ENCODE data around the gene RHBDF1. TPM values are rescaled to one million over a fixed set of nuclear protein-coding genes. Genes with fewer than 3 reads are reported as not detected.

Gene RHBDF1
- total RNA-seq, 1 donor from 2014 or later: 55.5 TPM

DNA sequence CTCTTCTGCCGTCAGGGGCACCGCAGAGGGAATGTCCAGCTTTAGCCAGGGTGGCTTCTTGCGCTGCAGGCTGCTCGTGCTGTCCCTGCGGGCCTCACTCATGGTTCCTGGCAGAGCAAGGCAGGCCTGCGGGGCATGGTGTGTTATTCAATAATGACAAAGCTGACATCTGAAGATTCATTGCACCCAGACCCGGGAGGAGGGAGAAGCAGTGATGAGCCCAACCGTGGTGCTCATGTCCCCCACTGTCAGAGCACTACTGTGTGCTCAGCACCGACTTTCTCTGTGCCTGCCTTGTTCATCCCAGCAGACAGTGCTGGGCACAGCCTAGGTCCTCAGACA, 7.5 kb downstream of the RHBDF1 start:
- Histone ChIP-seq H3K79me2 (ENCODE audit: insufficient read depth, low read length) (peaks cover 41% of the 10 kb centered on the region), H3K4me2 (ENCODE audit: low read length) (no peak overlapping the region), H3K9ac (ENCODE audit: low read length) (no peak overlapping the region), H3K9me3 (ENCODE audit: insufficient read depth, low read depth, low read length) (no peaks in the 10 kb centered on the region), H3K27me3 (ENCODE audit: insufficient read depth, low read length) (no peaks in the 10 kb centered on the region), H3K4me1 (ENCODE audit: insufficient read depth, low read length) (peaks cover 11% of the 10 kb centered on the region), H3K27ac (ENCODE audit: low read depth, low read length) (no peak overlapping the region), H4K20me1 (ENCODE audit: insufficient read depth, low read length) (peaks cover 76% of the 10 kb centered on the region), H2AFZ (ENCODE audit: low read depth, low read length) (no peak overlapping the region), H3K4me3 (ENCODE audit: insufficient read depth, low read depth, low read length) (no peak overlapping the region), H3K36me3 (ENCODE audit: insufficient read depth, low read length) (peaks cover 11% of the 10 kb centered on the region)
- Mint-ChIP-seq H3K4me1 (ENCODE audit: low read depth, unreplicated experiment) (peaks cover 17% of the 10 kb centered on the region), H3K9me3 (ENCODE audit: unreplicated experiment) (no peaks in the 10 kb centered on the region), H3K27ac (ENCODE audit: unreplicated experiment) (no peak overlapping the region), H3K4me3 (ENCODE audit: unreplicated experiment) (peak overlapping the region; percentile 11), H3K27me3 (ENCODE audit: low read depth, unreplicated experiment) (no peaks in the 10 kb centered on the region), H3K36me3 (ENCODE audit: low read depth, unreplicated experiment) (peaks cover 16% of the 10 kb centered on the region)
- no peak for TF ChIP-seq EZH2 (IDR thresholded peaks at IDR 0.05; ENCODE audit: insufficient read depth, low read length)
- DNase-seq (ENCODE audit: low read depth): no peak
- FAIRE-seq: no peak

DNA sequence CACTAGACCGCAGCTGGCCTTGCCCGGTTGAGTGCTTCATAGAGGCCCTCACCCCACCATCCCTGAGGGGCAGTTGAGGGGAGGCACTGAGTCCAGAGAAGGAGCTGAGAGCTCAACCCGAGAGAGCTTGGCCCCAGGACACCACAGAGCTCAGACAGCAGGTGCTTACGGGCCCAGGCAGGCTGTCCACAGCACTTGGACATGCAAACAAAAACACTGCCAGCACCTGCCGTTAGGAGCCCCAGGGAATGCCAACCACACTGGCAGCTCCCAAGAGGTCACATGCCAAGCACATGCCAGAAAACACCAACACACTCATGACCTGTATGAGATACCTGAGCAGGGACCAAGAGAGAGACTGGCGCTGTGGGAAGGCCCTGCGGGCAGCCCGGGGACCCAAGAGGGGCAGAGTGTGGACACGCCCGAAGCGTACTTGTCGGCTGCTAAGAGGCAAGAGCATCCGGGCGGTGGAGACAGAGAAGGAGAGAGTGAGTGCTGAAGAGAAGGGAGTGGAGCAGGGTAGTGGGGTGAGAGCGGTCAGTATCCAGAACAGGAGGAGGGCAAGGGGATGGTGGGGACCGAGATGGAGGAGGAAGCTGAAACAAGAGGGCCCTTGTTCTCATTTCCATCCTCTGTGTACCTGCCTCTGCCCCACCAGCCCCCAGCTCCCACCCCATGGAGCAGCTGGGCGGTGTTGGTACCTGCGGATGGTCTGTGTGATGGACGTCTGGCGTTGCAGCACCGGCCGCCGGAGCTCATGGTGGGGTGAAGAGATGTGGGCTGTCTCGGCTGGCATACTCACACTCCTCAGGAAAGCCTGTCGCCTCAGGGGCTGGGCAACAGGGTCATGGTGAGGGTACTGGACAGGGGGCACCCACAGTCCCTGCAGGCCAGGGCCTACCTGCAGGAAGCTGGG, 8.2 kb downstream of the RHBDF1 start:
- H3K27ac Mint-ChIP-seq (ENCODE audit: unreplicated experiment): no peak overlapping the region
- peaks cover 19% of the 10 kb centered on the region for H3K36me3 Mint-ChIP-seq (ENCODE audit: low read depth, unreplicated experiment)
- Histone ChIP-seq H3K27me3 (ENCODE audit: insufficient read depth, low read length) (no peaks in the 10 kb centered on the region), H3K27ac (ENCODE audit: low read depth, low read length) (no peak overlapping the region), H3K4me1 (ENCODE audit: insufficient read depth, low read length) (peaks cover 11% of the 10 kb centered on the region), H2AFZ (ENCODE audit: low read depth, low read length) (no peak overlapping the region), H3K4me2 (ENCODE audit: low read length) (no peak overlapping the region), H4K20me1 (ENCODE audit: insufficient read depth, low read length) (peaks cover 76% of the 10 kb centered on the region), H3K79me2 (ENCODE audit: insufficient read depth, low read length) (peaks cover 35% of the 10 kb centered on the region), H3K4me3 (ENCODE audit: insufficient read depth, low read depth, low read length) (no peak overlapping the region), H3K9ac (ENCODE audit: low read length) (no peak overlapping the region), H3K9me3 (ENCODE audit: insufficient read depth, low read depth, low read length) (no peaks in the 10 kb centered on the region), H3K36me3 (ENCODE audit: insufficient read depth, low read length) (peaks cover 16% of the 10 kb centered on the region)
- TF ChIP-seq EZH2 (IDR thresholded peaks at IDR 0.05; ENCODE audit: insufficient read depth, low read length): no peak
- TF ChIP-seq, protein P1, sequence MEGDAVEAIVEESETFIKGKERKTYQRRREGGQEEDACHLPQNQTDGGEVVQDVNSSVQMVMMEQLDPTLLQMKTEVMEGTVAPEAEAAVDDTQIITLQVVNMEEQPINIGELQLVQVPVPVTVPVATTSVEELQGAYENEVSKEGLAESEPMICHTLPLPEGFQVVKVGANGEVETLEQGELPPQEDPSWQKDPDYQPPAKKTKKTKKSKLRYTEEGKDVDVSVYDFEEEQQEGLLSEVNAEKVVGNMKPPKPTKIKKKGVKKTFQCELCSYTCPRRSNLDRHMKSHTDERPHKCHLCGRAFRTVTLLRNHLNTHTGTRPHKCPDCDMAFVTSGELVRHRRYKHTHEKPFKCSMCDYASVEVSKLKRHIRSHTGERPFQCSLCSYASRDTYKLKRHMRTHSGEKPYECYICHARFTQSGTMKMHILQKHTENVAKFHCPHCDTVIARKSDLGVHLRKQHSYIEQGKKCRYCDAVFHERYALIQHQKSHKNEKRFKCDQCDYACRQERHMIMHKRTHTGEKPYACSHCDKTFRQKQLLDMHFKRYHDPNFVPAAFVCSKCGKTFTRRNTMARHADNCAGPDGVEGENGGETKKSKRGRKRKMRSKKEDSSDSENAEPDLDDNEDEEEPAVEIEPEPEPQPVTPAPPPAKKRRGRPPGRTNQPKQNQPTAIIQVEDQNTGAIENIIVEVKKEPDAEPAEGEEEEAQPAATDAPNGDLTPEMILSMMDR (IDR thresholded peaks at IDR 0.05; ENCODE audit: insufficient read depth, low read depth, low read length): no peak
- H3K4me1 Mint-ChIP-seq (ENCODE audit: low read depth, unreplicated experiment): peaks cover 12% of the 10 kb centered on the region
- no peak overlapping the region for H3K4me3 Mint-ChIP-seq (ENCODE audit: unreplicated experiment)
- H3K9me3 Mint-ChIP-seq (ENCODE audit: unreplicated experiment): no peaks in the 10 kb centered on the region
- no peak for FAIRE-seq
- DNase-seq (ENCODE audit: low read depth): no peak
- no peaks in the 10 kb centered on the region for H3K27me3 Mint-ChIP-seq (ENCODE audit: low read depth, unreplicated experiment)

DNA sequence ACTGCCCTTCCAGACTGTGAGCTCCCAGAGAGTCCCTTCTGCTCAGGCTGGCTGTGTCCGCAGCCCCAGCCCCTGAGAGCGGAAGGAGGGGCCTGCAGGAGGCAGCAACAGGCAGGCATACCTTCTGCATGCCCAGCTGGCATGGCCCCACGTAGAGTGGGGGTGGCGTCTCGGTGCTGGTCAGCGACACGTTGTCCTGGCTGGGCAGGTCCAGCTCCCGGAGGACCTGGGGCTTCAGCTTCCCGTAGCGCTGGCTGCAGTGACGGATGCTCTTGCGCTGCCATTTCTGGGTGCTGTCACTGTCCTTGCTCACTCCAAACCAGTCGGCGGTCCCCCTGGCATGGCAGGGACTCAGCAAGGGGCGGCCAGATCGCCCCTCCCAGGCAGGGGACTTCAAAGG, 9.0 kb downstream of the RHBDF1 start:
- H3K4me2 ChIP-seq (ENCODE audit: low read length): no peak overlapping the region
- peaks cover 19% of the 10 kb centered on the region for H3K36me3 Mint-ChIP-seq (ENCODE audit: low read depth, unreplicated experiment)
- FAIRE-seq (no peak), DNase-seq (ENCODE audit: low read depth) (no peak)
- peaks cover 8% of the 10 kb centered on the region for H3K4me1 Mint-ChIP-seq (ENCODE audit: low read depth, unreplicated experiment)
- H3K9ac ChIP-seq (ENCODE audit: low read length): no peak overlapping the region
- no peaks in the 10 kb centered on the region for H3K27me3 Mint-ChIP-seq (ENCODE audit: low read depth, unreplicated experiment)
- H3K4me3 ChIP-seq (ENCODE audit: insufficient read depth, low read depth, low read length): no peak overlapping the region
- peaks cover 21% of the 10 kb centered on the region for H3K36me3 ChIP-seq (ENCODE audit: insufficient read depth, low read length)
- peaks cover 5% of the 10 kb centered on the region for H3K4me1 ChIP-seq (ENCODE audit: insufficient read depth, low read length)
- no peak overlapping the region for H3K4me3 Mint-ChIP-seq (ENCODE audit: unreplicated experiment)
- H3K9me3 Mint-ChIP-seq (ENCODE audit: unreplicated experiment): no peaks in the 10 kb centered on the region
- H3K27ac Mint-ChIP-seq (ENCODE audit: unreplicated experiment): no peak overlapping the region
- H3K9me3 ChIP-seq (ENCODE audit: insufficient read depth, low read depth, low read length): no peaks in the 10 kb centered on the region
- peaks cover 73% of the 10 kb centered on the region for H4K20me1 ChIP-seq (ENCODE audit: insufficient read depth, low read length)
- H3K27ac ChIP-seq (ENCODE audit: low read depth, low read length): no peak overlapping the region
- no peaks in the 10 kb centered on the region for H3K27me3 ChIP-seq (ENCODE audit: insufficient read depth, low read length)
- H3K79me2 ChIP-seq (ENCODE audit: insufficient read depth, low read length): peaks cover 27% of the 10 kb centered on the region
- H2AFZ ChIP-seq (ENCODE audit: low read depth, low read length): no peak overlapping the region
- no peak for TF ChIP-seq EZH2 (IDR thresholded peaks at IDR 0.05; ENCODE audit: insufficient read depth, low read length)
- TF ChIP-seq, protein P1 (IDR thresholded peaks at IDR 0.05; ENCODE audit: insufficient read depth, low read depth, low read length): no peak
